ENCODE results near the gene RPAP3.
"Not testable (repeated sequence)": the region's sequence is repeated elsewhere in the genome, so short reads cannot be mapped to it uniquely, and the experiment has no call there.

RPAP3 gene

GRCh38 chr12:47652521-47653234 lies 53.2 kb downstream of the RPAP3 start:
- no peak for DNase-seq

DNA sequence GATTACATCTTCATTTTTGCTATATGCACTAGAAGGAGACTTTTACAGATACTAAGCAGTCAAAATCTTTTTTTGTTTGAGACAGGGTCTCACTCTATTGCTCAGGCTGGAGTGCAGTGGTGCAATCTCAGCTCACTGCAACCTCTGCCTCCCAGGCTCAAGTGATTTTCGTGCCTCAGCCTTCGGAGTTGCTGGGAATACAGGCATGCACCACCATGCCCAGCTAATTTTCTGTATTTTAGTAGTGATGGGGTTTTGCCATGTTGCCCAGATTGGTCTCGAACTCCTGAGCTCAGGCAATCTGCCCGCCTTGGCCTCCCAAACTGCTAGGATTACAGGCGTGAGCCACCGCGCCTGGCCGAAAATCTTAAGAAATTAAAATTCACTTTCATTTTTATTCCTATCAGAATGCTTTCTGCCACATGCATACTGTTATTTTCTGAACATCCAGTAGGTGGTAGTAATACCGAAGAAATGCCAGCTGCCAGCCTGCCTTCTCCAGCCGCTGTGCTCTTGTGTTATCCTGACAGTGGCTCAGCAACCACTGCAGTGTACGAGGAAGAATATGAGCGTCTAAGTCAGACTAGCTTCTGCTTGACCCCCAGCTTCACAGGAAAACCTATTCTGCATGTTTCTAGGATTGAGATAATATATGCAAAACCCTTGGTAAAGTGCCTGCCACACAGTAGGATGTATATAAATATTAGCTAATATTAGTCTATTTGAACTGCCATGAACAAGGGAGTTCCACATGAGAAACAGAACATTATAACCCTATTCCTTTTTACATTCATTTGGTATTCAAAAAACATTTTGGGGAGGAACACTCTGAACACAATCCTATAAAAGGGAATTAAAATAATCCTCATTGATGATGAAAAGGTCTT lies 54.2 kb downstream of the RPAP3 start:
- peak; percentile 68 for DNase-seq

GRCh38 chr12:47650469-47650868 lies 55.4 kb downstream of the RPAP3 start:
- no peak for DNase-seq

DNA sequence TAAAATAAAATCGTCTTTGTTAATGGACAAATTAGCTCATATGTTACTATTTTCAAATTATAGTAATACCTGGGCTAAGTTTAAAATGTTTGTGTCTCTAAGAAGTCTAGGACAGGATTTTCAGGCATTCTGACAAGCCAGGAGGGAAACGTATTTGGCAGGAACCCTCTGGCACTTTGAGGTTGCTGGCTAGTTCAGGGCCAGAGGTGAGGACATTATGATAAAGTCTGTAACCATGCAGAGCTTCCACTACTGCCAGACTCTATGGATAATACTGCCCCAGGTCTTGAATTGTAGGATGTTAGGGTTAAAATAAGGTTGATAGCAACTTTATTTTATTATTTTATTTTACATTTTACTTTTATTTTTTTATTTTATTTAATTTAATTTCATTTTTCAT lies 56.4 kb downstream of the RPAP3 start:
- DNase-seq: no peak

GRCh38 chr12:47648056-47648579 lies 57.7 kb downstream of the RPAP3 start:
- DNase-seq: no peak

- not testable (repeated sequence) for DNase-seq
Measured at GRCh38 chr12:47642310-47642709, 63.5 kb downstream of the RPAP3 start.

DNA sequence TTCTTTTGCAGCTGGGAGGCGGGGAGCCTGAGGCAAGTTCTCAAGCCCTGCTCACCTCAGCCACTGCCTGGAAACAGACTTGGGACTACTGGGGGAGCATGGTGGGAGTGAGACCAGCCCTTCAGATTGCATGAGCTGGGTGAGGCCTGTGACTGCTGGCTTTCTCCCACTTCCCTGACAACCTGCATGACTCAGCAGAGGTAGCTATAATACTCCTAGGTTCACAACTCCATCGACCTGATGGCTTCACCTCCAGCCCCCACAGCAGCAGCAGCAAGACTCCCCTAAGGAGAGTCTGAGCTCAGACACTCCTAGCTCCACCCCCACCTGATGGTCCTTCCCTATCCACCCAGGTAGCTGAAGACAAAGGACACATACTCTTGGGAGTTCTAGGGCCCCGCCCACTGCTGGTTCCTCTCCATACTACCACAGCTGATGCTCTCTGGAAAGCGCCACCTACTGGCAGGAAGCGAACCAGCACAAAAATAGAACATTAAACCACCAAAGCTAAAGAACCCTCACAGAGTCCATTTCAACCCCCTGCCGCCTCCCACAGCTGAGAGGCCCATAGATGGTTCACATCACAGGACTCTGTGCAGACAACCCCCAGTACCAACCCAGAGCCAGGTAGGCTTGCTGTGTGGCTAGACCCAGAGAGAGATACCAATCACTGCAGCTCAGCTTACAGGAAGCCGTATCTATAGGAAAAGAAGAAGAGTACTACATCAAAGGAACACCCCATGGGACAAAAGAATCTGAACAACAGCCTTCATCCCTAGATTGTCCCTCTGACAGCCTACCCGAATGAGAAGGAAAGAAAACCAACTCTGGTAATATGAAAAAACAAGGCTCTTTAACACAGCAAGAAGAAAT lies 68.7 kb downstream of the RPAP3 start:
- DNase-seq: peak; percentile 67

DNA sequence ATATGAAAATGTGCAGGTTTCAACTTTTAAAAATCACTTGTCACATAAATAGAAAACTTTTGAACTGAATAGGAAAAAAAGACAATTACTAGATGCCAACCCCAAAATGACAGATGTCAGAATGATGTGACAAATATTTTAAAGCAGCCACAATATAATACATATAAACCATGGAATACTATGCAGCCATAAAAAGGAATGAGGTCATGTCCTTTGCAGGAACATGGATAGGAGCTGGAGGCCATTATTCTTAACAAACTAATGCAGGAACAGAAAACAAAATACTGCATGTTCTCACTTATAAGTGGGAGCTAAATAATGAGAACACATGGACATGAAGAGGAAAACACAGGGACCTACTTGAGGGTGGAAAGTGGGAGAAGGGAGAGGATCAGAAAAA lies 70.1 kb downstream of the RPAP3 start:
- not testable (repeated sequence) for DNase-seq

GRCh38 chr12:47634127-47634526 lies 71.7 kb downstream of the RPAP3 start:
- no peak for DNase-seq

DNA sequence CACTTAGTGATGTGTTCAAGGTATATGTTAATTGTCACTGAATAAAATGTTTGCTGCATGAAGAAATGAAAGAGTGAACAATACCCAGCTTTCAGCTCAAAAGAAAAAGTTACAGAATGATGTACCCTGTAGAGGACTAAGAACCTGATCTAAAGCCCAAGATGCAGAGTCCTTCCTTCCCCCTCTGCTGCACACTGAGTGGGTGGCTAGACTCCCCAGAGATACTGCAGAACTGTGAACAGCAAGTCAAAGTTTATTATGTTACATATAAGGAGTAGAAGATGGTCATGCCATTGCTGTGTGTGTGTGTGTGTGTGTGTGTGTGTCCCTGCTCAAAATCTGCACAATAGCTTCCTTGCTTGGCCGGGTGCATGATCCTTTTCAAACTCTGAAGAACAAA lies 83.9 kb downstream of the RPAP3 start:
- DNase-seq: no peak

DNA sequence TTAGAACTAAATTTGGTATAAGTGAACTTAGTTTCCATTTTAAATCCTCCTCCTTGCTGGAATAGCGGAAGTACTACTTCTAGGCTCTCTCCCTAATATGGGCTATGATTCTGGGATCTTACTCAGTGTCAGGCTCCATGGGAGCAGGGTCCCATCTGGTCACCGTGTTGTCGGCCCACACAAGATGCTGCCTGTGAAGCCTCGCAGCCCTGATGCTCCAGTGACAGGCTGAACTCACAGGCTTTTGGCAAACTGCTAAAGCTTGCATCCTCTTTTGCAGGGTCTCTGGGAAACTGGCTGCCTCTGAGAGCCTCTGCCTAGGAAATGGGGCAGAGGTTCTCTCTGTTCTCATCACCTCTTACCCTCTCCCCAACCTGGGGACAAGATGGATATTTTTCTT lies 88.4 kb downstream of the RPAP3 start:
- no peak for DNase-seq

DNA sequence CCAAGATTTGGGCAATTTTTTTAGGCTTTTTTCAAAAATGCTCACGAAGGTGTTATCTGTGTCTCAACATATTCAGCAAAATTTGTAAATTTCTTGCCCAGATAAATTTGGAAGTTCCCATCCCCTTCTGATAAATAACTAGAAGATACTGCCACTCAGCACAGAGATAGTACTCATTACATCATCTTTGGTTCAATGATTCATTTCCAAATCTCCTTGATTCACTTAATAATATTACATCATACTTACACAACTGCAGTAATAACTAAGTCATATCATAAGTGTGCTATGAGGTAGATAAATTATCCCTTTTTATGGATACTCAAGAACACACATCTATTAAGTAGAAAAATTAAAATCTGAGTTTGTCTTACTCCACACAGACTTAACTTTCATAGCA lies 89.4 kb downstream of the RPAP3 start:
- no peak for DNase-seq

DNA sequence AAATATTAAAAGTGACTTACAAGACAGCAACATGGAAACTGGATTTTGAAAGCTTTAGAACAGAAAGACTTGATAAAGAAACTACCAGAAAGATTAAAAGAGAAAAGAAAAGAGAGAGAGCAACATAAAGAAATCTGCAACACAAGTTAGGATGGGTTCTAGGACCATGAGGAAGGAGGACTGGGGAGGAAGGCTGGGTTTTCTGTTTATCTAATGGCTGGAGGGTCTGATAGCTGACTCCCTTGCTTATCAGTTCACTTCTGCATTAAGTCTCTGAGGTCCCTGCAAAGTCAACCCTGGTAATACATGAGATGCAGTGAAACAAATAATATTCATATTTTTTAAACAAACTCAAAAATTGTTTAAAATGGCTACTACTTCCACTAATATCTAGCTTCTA lies 90.1 kb downstream of the RPAP3 start:
- DNase-seq: no peak

GRCh38 chr12:47614521-47614920 lies 91.3 kb downstream of the RPAP3 start:
- DNase-seq: no peak

DNA sequence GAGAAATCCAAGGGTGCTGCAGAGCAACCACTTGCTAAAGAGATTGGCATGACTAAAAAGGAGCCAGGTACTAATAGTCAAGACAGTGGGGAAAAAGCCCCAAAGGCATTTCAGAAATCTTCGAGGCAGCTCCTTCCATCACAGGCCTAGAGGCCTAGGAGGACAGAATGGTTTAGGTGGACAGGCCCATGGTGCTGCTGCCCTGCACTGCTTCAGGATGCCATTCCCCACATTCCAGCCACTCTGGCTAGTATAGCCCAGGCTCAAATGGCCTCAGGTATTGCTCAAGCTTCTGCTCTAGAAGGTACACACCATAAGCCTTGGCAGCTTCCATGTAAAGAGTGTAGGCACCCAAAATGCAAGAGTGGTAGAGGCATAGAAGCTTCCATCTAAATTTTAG lies 92.9 kb downstream of the RPAP3 start:
- no peak for DNase-seq

DNA sequence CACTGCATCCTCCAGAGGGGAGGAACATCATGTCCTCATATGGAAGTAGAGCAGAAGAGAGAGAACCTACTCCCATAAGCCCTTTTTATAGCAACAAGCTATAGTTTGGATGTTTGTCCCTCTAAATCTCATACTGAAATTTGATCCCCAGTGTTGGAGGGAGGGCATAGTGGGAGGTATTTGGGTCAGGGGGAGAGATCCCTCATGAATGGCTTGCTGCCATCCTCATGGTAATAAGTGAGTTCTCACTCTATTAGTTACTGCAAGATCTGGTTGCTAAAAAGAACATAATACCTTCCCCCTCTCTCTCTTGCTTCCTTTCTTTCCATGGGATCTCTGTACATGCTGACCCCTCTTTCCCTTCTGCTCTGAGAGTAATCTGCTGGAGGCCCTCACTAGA lies 93.9 kb downstream of the RPAP3 start:
- DNase-seq: no peak
